ENCODE results near the gene VIPR1.

Gene VIPR1

GRCh38 chr3:42495393-42495792 is 7.0 kb upstream of the VIPR1 start:
- no peak for DNase-seq (ENCODE audit: low spot score)

- no peak for DNase-seq (ENCODE audit: low spot score)
These were observed 5.3 kb upstream of the VIPR1 start for GRCh38 chr3:42497009-42497731.

GRCh38 chr3:42498034-42498433 is 4.4 kb upstream of the VIPR1 start:
- DNase-seq (ENCODE audit: low spot score), result no peak

GRCh38 chr3:42498791-42499477 is 3.5 kb upstream of the VIPR1 start:
- DNase-seq (ENCODE audit: low spot score), result no peak

- no peak for DNase-seq (ENCODE audit: low spot score)
These were observed 3.0 kb upstream of the VIPR1 start for GRCh38 chr3:42499478-42499871.

- DNase-seq (ENCODE audit: low spot score), result no peak
These were observed 2.4 kb upstream of the VIPR1 start for GRCh38 chr3:42500091-42500490.

GRCh38 chr3:42500909-42501308 is 1.5 kb upstream of the VIPR1 start:
- DNase-seq (ENCODE audit: low spot score), result no peak

- DNase-seq (ENCODE audit: low spot score), result no peak
These were observed 1.1 kb upstream of the VIPR1 start for GRCh38 chr3:42501321-42501680.

GRCh38 chr3:42501681-42502428 is 588 bp upstream of the VIPR1 start:
- DNase-seq (ENCODE audit: low spot score), result no peak

- no peak for DNase-seq (ENCODE audit: low spot score)
These were observed 945 bp downstream of the VIPR1 start for GRCh38 chr3:42503251-42503924.

- no peak for DNase-seq (ENCODE audit: low spot score)
These were observed 1.5 kb downstream of the VIPR1 start for GRCh38 chr3:42503957-42504333.

GRCh38 chr3:42504334-42505127 is 2.1 kb downstream of the VIPR1 start:
- no peak for DNase-seq (ENCODE audit: low spot score)

GRCh38 chr3:42505128-42505848 is 2.8 kb downstream of the VIPR1 start:
- no peak for DNase-seq (ENCODE audit: low spot score)

GRCh38 chr3:42505849-42506410 is 3.5 kb downstream of the VIPR1 start:
- DNase-seq (ENCODE audit: low spot score), result no peak

- no peak for DNase-seq (ENCODE audit: low spot score)
These were observed 4.8 kb downstream of the VIPR1 start for GRCh38 chr3:42507252-42507651.

- no peak for DNase-seq (ENCODE audit: low spot score)
These were observed 5.4 kb downstream of the VIPR1 start for GRCh38 chr3:42507761-42508335.

- DNase-seq (ENCODE audit: low spot score), result no peak
These were observed 6.1 kb downstream of the VIPR1 start for GRCh38 chr3:42508562-42508961.

- DNase-seq (ENCODE audit: low spot score), result no peak
These were observed 6.7 kb downstream of the VIPR1 start for GRCh38 chr3:42509111-42509510.

GRCh38 chr3:42510325-42510724 is 7.9 kb downstream of the VIPR1 start:
- no peak for DNase-seq (ENCODE audit: low spot score)

GRCh38 chr3:42511201-42511600 is 8.8 kb downstream of the VIPR1 start:
- no peak for DNase-seq (ENCODE audit: low spot score)

Measured in hematopoietic multipotent progenitor cell treated with erythropoietin and hydrocortisone succinate and interleukin-3 and kit ligand, for 17 days (in vitro differentiated cells).